ENCODE measurements around the gene PDGFA.

The PDGFA gene

GRCh38 chr7:485188-486081 is 34.2 kb downstream of the PDGFA start:
- no peak for DNase-seq

GRCh38 chr7:484356-485101 is 35.1 kb downstream of the PDGFA start:
- DNase-seq, result no peak

DNA sequence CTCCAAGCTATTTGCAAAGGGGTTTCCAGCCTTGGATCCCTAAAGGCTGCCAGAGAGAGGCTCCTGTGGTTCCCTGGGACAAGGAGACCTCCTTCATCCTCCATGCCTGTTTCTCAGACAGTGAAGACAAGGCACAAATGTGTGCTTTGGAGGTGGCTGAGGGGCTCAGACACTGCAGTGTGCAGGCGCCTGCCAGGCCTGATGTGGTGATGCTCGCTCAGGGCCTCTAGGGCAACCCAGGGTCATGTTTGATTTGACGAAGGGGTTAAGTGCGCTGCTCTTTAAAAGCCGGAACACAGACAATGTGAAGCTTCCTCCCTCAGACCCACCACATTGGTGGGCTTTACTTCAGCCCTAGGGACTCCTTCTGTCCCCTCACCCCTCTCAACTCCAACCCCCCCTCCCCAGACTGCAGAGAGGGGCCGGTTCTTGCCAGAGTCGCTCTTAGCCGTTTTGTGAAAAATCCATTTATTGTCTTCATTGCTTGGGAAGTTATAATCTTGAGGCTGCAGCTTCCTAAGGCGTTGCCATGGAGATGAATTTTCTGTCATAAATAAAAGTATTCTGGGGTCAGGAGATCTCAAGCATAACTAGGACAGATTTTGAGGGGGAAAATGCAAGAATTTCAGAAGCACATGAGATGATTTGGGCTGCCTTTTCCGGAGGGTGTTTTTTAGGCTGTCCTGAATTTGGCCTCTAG is 35.8 kb downstream of the PDGFA start:
- no peak for DNase-seq

DNA sequence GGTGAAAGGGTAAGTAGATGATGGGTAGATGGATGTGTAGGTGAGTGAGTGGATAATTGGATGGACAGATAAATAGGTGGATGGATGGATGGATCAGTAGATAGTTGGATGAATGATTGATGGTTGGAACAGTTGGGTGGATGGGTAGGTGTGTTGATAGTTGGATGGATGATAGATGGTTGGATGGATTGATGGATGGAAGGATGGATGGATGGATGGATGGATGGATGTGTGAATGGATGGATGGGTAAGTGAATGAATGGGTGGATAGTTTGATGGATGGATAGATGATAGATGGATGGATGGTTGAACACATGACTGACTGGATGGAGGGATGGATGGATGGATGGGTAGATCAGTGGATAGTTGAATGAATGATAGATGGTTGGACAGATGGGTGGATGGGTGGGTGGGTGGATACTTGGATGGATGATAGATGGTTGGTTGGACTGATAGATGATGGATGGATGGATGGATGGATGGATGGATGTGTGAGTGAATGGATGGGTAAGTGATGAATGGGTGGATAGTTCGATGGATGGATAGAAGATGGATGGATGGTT is 37.0 kb downstream of the PDGFA start:
- no peak for DNase-seq

DNA sequence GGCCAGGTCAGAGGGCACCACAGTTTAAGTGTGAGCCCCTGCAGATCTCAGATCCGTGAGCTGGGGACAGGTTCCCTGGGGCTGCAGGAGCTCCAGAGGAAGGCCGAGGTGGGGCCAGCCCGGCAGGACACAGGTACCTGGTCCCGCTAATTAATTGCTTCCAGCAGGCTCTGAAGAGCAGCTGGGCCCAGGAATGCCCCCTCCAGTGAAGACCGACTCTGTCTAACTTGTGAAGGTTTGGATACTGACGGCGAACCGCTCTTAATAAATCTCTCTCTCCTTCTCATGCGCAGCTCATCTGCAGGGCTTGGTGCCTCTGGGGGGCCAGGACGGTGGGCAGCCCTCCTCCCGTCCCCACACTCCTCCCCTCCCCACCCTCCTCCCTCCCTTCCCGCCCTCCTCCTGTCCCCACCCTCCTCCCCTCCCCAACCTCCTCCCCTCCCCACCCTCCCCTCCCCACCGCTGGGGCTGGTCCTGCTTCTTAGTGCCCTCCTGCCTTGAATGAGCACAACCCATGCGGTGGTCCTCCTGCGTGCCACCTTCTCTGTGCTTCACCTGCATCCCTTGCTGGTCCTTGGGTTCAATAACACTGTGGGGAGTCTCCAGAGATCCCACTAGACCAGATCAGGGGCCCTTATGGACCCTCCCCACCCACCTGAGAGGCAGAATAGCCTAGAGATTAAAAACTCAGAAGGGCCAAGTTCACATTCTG is 38.3 kb downstream of the PDGFA start:
- DNase-seq, result no peak

- no peak for DNase-seq
Observed at GRCh38 chr7:480531-481218, 39.0 kb downstream of the PDGFA start.

GRCh38 chr7:479948-480499 is 39.6 kb downstream of the PDGFA start:
- DNase-seq, result no peak

- DNase-seq, result no peak
Observed at GRCh38 chr7:479115-479947, 40.3 kb downstream of the PDGFA start.

- no peak for DNase-seq
Observed at GRCh38 chr7:477626-478220, 41.9 kb downstream of the PDGFA start.

DNA sequence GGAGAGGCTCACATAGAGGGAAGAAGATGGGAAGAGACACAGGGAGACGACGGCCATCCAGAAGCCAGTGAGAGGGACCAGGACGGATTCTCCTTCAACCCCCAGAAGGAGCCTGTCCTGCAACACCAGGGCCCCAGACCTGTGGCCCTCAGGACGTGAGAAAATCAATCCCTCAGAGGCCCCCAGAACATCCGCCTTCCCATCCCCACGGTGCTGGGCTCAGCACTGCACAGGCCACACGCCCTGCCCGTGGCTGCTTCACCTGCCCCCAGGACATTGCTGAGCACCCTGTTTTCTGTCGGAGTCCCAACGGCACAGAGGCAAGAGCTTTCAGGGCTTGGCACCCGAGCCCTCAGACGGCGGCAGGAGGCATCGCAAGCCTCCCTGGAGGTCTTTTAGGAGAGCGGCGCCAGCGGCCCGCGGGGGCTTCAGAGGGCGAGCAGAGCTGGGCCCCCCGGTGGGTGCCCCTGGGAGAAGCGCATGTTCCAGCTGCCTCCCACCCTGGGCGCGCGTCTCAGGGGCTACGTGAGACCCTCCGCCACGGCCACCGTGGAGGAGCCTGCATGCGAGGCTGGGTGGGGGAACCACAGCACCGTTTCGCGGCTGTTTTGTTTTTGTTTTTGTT is 42.8 kb downstream of the PDGFA start:
- no peak for DNase-seq

DNA sequence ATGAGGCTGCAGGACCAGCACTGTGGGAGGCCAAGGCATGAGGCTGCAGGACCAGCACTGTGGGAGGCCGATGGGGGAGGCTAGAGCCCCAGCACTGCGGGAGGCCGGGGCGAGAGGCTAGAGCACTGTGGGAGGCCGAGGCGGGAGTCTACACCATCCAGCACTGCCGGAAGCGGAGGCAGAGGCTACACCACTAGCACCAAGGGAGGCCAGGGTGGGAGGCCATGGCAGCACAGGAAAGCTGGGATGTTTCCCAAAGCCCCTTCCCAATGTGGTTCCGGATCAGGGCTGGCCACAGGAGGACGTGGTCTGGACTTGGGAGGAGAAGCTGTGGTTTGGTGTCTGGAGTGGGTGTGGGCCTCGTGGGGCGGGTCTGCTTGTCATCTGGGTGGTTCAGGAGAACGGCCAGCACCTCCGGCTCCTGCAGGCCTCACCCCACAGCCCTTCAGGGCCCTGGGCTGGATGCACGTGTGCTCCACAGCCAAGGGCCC is 43.6 kb downstream of the PDGFA start:
- DNase-seq, result no peak

GRCh38 chr7:475425-475728 is 44.3 kb downstream of the PDGFA start:
- DNase-seq, result no peak

GRCh38 chr7:474605-475424 is 44.8 kb downstream of the PDGFA start:
- no peak for DNase-seq

DNA sequence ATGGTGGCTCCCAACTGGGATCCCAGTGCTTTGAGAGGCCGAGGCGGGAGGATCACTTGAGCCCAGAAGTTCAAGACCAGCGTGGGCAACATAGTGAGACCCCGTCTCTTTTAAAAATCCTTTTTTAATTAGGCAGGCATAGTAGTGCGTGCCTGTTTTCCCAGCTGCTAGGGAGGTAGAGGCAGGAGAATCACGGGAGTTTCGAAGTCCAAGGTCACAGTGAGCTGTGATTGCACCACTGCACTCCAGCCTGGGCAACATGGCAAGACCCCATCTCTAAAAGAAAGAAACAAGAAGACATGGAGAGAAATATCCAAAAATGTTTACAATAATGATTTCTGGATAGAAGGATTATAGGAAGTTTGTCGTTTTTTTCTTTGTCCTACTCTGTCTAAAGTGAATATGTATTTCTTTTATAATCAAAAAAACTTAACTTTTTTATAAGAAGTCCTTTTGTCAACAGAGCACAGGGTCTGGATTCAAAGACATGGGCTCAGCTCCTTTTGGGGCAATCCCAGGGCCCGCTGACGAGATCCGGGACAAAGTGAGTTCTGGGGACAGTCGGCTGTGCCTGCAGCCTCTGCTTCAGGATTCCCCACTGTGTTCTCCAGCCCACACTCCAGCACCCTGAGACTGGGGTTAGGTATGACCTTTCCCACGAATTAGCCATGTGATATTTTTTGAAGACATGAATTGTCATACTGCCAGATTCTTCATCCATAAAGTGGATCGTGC is 45.6 kb downstream of the PDGFA start:
- DNase-seq, result no peak

DNA sequence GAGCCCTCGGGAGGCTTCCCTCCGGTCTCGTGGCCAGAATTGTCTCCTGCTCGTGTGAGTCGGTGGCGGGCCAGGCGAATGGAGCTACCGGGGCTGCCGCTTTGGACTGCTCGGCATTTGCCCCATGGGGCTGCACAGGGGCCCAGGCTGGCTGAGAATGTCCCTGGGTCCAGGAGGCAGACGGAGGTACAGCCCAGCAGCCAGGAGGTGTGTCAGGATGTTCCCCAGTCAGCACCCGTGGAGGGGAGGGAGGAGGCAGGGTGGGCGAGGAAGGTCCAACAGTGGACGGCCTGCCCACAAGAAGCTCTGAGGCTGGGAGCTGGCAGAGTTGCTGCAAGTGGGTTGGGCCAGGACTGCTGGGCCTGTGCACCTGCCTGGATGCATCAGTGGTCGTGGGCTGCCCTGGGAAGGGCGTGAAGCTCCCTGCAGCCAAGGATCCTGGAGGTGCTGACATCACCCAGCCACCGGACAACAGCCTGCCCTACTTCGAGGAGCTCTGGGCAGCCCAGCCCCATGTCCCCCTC is 46.4 kb downstream of the PDGFA start:
- DNase-seq, result no peak

DNA sequence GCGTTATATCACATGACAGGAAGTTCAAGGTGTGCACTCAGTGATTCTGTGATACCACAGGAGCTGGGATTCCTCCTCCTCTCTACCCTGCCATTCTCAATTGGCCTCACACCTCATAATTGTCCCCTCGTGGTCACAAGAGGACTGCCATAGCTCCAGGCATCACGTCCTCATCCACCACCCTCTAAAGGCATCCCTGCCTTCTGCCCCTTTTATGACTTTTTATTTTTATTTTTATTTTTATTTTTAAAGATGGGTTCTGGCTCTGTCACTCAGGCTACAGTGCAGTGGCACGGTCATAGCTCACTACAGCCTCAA is 47.0 kb downstream of the PDGFA start:
- DNase-seq, result no peak

GRCh38 chr7:471866-472639 is 47.6 kb downstream of the PDGFA start:
- DNase-seq, result no peak
